Measurements from ENCODE around the gene MACROD2.

GRCh38 chr20:14521436-14521835 is 526.1 kb downstream of the MACROD2 start:
- TF ChIP-seq CTCF (conservative IDR thresholded peaks at IDR 0.05) (no peak), ZFX (IDR thresholded peaks at IDR 0.05) (no peak)
